ENCODE data around the gene BHMT. TPM values are rescaled to one million over a fixed set of nuclear protein-coding genes. Genes with fewer than 3 reads are reported as not detected.

The BHMT gene
- total and polyA plus RNA-seq, 9 of the 15 experiments (the other 6 are each of a cell fraction or from before 2014, with no cell fraction given), result not detected

DNA sequence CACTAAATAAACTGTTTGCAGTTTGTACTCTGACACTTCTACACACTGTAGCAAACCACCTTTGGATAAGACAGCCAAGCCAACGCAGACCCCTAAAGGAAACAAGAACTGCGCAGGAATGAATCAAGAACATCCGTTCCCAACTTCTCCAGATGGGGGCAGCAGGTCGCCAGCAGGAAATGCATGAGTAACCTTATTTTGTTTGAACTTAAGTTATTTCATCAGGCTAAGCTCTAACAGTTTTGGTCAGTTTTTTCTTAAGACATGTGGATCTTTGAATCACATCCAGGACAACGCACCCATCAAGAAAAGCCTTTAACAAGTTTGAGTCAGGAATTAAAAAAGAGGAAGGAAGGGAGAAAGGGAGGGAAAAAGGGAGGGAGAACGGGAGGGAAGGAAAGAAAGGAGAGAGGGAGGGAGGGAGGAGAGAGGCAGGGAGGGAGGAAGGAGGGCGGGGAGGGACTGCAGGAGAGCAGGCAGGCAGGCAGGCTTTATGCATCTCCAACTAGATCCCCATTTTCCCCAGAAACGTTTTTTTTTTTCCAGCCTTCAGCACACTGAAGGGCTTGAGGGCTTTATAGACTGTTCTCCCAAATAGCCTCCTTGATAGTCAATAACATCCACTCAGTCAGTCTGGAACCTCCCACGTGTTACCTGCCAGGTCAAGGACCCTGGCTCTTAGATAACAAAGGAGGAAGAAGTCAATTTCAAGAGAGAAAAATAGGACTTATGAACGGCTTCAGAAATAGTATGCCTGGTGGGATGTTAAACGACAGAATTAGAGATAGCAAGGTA lies 22.2 kb downstream of the BHMT start:
- Histone ChIP-seq H4K20me1 (replicated peaks; ENCODE audit: control insufficient read depth, insufficient read depth, low read length) (no peaks in the 10 kb centered on the region), H3K9me3 (replicated peaks; ENCODE audit: control insufficient read depth, insufficient read depth, low read depth, low read length) (no peaks in the 10 kb centered on the region), H3K9me1 (ENCODE audit: control insufficient read depth, insufficient read depth, low read length) (no peaks in the 10 kb centered on the region), H3K4me3 (0 out of 2 replicates have a peak overlapping the region, but pooled peaks have one; percentile 7), H3K4me2 (ENCODE audit: insufficient read depth, low read length) (peak overlapping the region; percentile 56), H3K79me2 (ENCODE audit: control insufficient read depth, insufficient read depth, low read length) (no peaks in the 10 kb centered on the region), H2AFZ (ENCODE audit: low read depth, low read length) (peak overlapping the region; percentile 91), H3K36me3 (ENCODE audit: control insufficient read depth, insufficient read depth, low read length) (no peaks in the 10 kb centered on the region), H3K27ac (ENCODE audit: extremely low read depth, low read depth, low read length) (peak overlapping the region; percentile 27; the same call in 1 of the 3 replicates), H3K9ac (ENCODE audit: insufficient read depth in 1 of 2, low read depth in 2 of 2, low read length in 2 of 2) (peak overlapping the region; percentile 2 to 21; a peak in 2 of 4 replicates), H3K27me3 (ENCODE audit: control insufficient read depth in 2 of 2, insufficient read depth in 2 of 2, low read length in 2 of 2) (no peaks in the 10 kb centered on the region), H3K4me1 (replicated peaks in 1 of 2; ENCODE audit: control insufficient read depth in 2 of 2, insufficient read depth in 2 of 2, low read length in 2 of 2) (peaks cover 3% of the 10 kb centered on the region in 2 experiments; a peak in 1 of 5 replicates)
- POLR2A ChIA-PET, result interaction anchor here (0.7 to 1.4 kb wide), 3 partner anchors 109 to 383 kb away, joined by 3 to 10 read pairs (median 4); no protein-coding TSS in a partner anchor
- intact Hi-C loops (cut with micrococcal nuclease) (loop anchor here (1.0 to 5.0 kb wide), 6 partner anchors 103 to 948 kb away; partner anchors contain the start of gene JMY), in situ Hi-C loops (cut with MboI) (loop anchor here (5.0 to 10.0 kb wide), 2 partner anchors 107 to 331 kb away; no protein-coding TSS in a partner anchor)
- FAIRE-seq (peak; percentile 96), DNase-seq (ENCODE audit: extremely low read depth in 1 of 4, low spot score in 3 of 4) (peak; percentile 49 to 83 (median 52)), ATAC-seq (peak; percentile 89)
- no TSS peak for BruUV-seq (replicated peaks)
- CTCF ChIA-PET (ENCODE audit: low intra/inter-chr PET ratio), result interaction anchor here (0.6 to 5.0 kb wide), 8 partner anchors 10 to 950 kb away, joined by 3 to 62 read pairs (median 4); no protein-coding TSS in a partner anchor
- WGBS (ENCODE audit: insufficient coverage, low coverage, missing lambda C conversion rate), result 1% methylated on average over 10 of the region's 11 CpGs
- TF ChIP-seq LARP7 (IDR thresholded peaks at IDR 0.05), result peak; percentile 81; the same call in 1 of the 2 replicates
- TF ChIP-seq, protein P1, sequence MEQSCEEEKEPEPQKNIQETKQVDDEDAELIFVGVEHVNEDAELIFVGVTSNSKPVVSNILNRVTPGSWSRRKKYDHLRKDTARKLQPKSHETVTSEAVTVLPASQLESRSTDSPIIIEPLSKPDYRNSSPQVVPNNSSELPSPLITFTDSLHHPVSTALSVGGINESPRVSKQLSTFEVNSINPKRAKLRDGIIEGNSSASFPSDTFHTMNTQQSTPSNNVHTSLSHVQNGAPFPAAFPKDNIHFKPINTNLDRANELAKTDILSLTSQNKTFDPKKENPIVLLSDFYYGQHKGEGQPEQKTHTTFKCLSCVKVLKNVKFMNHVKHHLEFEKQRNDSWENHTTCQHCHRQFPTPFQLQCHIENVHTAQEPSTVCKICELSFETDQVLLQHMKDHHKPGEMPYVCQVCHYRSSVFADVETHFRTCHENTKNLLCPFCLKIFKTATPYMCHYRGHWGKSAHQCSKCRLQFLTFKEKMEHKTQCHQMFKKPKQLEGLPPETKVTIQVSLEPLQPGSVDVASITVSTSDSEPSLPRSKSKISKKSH (CRISPR knock-in tag; IDR thresholded peaks at IDR 0.05), result no peak
- TF ChIP-seq, protein P2, sequence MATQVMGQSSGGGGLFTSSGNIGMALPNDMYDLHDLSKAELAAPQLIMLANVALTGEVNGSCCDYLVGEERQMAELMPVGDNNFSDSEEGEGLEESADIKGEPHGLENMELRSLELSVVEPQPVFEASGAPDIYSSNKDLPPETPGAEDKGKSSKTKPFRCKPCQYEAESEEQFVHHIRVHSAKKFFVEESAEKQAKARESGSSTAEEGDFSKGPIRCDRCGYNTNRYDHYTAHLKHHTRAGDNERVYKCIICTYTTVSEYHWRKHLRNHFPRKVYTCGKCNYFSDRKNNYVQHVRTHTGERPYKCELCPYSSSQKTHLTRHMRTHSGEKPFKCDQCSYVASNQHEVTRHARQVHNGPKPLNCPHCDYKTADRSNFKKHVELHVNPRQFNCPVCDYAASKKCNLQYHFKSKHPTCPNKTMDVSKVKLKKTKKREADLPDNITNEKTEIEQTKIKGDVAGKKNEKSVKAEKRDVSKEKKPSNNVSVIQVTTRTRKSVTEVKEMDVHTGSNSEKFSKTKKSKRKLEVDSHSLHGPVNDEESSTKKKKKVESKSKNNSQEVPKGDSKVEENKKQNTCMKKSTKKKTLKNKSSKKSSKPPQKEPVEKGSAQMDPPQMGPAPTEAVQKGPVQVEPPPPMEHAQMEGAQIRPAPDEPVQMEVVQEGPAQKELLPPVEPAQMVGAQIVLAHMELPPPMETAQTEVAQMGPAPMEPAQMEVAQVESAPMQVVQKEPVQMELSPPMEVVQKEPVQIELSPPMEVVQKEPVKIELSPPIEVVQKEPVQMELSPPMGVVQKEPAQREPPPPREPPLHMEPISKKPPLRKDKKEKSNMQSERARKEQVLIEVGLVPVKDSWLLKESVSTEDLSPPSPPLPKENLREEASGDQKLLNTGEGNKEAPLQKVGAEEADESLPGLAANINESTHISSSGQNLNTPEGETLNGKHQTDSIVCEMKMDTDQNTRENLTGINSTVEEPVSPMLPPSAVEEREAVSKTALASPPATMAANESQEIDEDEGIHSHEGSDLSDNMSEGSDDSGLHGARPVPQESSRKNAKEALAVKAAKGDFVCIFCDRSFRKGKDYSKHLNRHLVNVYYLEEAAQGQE (IDR thresholded peaks at IDR 0.05; ENCODE audit: borderline replicate concordance), result peak; percentile 78; the same call in 1 of the 2 replicates
- TF ChIP-seq, protein P2 (CRISPR knock-in tag; IDR thresholded peaks at IDR 0.05; ENCODE audit: low read depth), result no peak
- 0 out of 2 replicates have a peak, but pooled peaks have one; percentile 80 for TF ChIP-seq DNMT1 (IDR thresholded peaks at IDR 0.05)
- TF ChIP-seq SMAD4 (CRISPR knock-in tag; conservative IDR thresholded peaks at IDR 0.05), result 0 out of 2 replicates have a peak, but pooled peaks have one; percentile 51
- TF ChIP-seq TOE1 (IDR thresholded peaks at IDR 0.05; ENCODE audit: borderline replicate concordance), result no peak
- no peak for TF ChIP-seq TOE1 (CRISPR knock-in tag; IDR thresholded peaks at IDR 0.05; ENCODE audit: borderline replicate concordance, low read depth)
- peak; percentile 89 for TF ChIP-seq NBN (IDR thresholded peaks at IDR 0.05; ENCODE audit: low read depth)
- TF ChIP-seq ELF4 (CRISPR knock-in tag; IDR thresholded peaks at IDR 0.05), result 0 out of 2 replicates have a peak, but pooled peaks have one; percentile 58
